Hepatocyte (in vitro differentiated cells): Measurements from ENCODE around the gene LURAP1L. TPM values are rescaled to one million over a fixed set of nuclear protein-coding genes. Genes with fewer than 3 reads are reported as not detected.

Experiments
- DNase-seq: peaks from one replicate; pipeline ENCODE4 v3.0.0-alpha.2; 2016; ENCODE audit warnings: low spot score
- H2AFZ ChIP-seq: fragments of 200-600 bp; sonication (generic); 2 replicates; pipeline ENCODE4 v1.6.0; 2016; ENCODE audit warnings: antibody characterized with exemption, mild to moderate bottlenecking
- H3K27ac ChIP-seq: fragments of 200-600 bp; sonication (generic); 2 replicates; pipeline ENCODE4 v1.5.1; 2016; ENCODE audit warnings: mild to moderate bottlenecking
- H3K27me3 ChIP-seq: fragments of 200-600 bp; sonication (generic); 2 replicates; pipeline ENCODE4 v1.6.1; 2016
- H3K36me3 ChIP-seq: fragments of 200-600 bp; sonication (generic); replicated peaks from 2 replicates; pipeline ENCODE4 v1.5.1; 2016; ENCODE audit warnings: low read depth; ENCODE audit not compliant: insufficient read depth
- H3K4me1 ChIP-seq: fragments of 200-600 bp; sonication (generic); 2 replicates; pipeline ENCODE4 v1.5.1; 2016; ENCODE audit warnings: mild to moderate bottlenecking, moderate library complexity; ENCODE audit not compliant: insufficient read depth
- H3K4me2 ChIP-seq: fragments of 200-600 bp; sonication (generic); 2 replicates; pipeline ENCODE4 v1.6.0; 2016
- H3K4me3 ChIP-seq: fragments of 200-600 bp; sonication (generic); 2 replicates; pipeline ENCODE4 v1.5.1; 2016; ENCODE audit warnings: mild to moderate bottlenecking
- H3K79me2 ChIP-seq: fragments of 200-600 bp; sonication (generic); 2 replicates; pipeline ENCODE4 v1.6.0; 2017; ENCODE audit warnings: mild to moderate bottlenecking
- H3K9me2 ChIP-seq: fragments of 200-600 bp; sonication (generic); replicated peaks from 2 replicates; pipeline ENCODE4 v1.6.0; 2017; ENCODE audit warnings: mild to moderate bottlenecking; ENCODE audit not compliant: insufficient read depth
- H3K9me3 ChIP-seq: fragments of 200-600 bp; sonication (generic); 2 replicates; pipeline ENCODE4 v1.5.1; 2016; ENCODE audit warnings: low read depth, mild to moderate bottlenecking
- H4K20me1 ChIP-seq: fragments of 200-600 bp; sonication (generic); 2 replicates; pipeline ENCODE4 v1.6.0; 2016; ENCODE audit warnings: mild to moderate bottlenecking; ENCODE audit not compliant: insufficient read depth, poor library complexity, severe bottlenecking
- EZH2 ChIP-seq: fragments of 200-600 bp; sonication (generic); IDR thresholded peaks from 2 replicates; pipeline ENCODE4 v1.6.1; 2016; ENCODE audit warnings: antibody characterized with exemption, mild to moderate bottlenecking, borderline replicate concordance
- EZH2phosphoT487 ChIP-seq: fragments of 200-600 bp; sonication (generic); IDR thresholded peaks from one replicate; pipeline ENCODE4 v1.6.1; 2018; ENCODE audit warnings: antibody characterized with exemption, mild to moderate bottlenecking, low read depth, moderate library complexity; ENCODE audit not compliant: unreplicated experiment, severe bottlenecking
- WGBS: methylation state at CpG from one replicate; pipeline ENCODE4 v1.1.6; 2016; ENCODE audit warnings: low lambda C conversion rate; ENCODE audit errors: missing lambda C conversion rate; 5-methylcytosine and 5-hydroxymethylcytosine counted together
- polyA plus RNA-seq: library from polyadenylated mRNA; unstranded; fragments of >200 nt; fragmentation: Nextera tagmentation; extraction: Ambion mirVana; gene quantifications from 2 replicates; pipeline ENCODE4 v1.2.1, GENCODE V29; 2016
- total RNA-seq: library from RNA; depleted of rRNA; stranded (reverse); fragments of >200 nt; gene quantifications from 2 replicates; pipeline ENCODE4 v1.2.3, GENCODE V29; 2014
- TF ChIP-seq, protein P1 (sequence below): fragments of 200-600 bp; sonication (generic); IDR thresholded peaks from 2 replicates; pipeline ENCODE4 v1.5.1; 2016; ENCODE audit warnings: antibody characterized with exemption, mild to moderate bottlenecking; ENCODE audit not compliant: poor library complexity

Gene LURAP1L
- total and polyA plus RNA-seq, 2 experiments from 2014 or later = 36.1 to 37.6 TPM

- WGBS = 98% methylated on average over 1 of the region's 1 CpG
- no peaks in the 10 kb centered on the region for H4K20me1 ChIP-seq
- no peaks in the 10 kb centered on the region for H3K9me3 ChIP-seq
- no peaks in the 10 kb centered on the region for H3K9me2 ChIP-seq
- TF ChIP-seq, protein P1, sequence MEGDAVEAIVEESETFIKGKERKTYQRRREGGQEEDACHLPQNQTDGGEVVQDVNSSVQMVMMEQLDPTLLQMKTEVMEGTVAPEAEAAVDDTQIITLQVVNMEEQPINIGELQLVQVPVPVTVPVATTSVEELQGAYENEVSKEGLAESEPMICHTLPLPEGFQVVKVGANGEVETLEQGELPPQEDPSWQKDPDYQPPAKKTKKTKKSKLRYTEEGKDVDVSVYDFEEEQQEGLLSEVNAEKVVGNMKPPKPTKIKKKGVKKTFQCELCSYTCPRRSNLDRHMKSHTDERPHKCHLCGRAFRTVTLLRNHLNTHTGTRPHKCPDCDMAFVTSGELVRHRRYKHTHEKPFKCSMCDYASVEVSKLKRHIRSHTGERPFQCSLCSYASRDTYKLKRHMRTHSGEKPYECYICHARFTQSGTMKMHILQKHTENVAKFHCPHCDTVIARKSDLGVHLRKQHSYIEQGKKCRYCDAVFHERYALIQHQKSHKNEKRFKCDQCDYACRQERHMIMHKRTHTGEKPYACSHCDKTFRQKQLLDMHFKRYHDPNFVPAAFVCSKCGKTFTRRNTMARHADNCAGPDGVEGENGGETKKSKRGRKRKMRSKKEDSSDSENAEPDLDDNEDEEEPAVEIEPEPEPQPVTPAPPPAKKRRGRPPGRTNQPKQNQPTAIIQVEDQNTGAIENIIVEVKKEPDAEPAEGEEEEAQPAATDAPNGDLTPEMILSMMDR = no peak
- TF ChIP-seq EZH2 = no peak
- H3K27ac ChIP-seq = no peak overlapping the region
- H3K4me2 ChIP-seq = no peak overlapping the region
- H3K27me3 ChIP-seq = no peaks in the 10 kb centered on the region
- no peaks in the 10 kb centered on the region for H3K79me2 ChIP-seq
- H3K36me3 ChIP-seq = no peaks in the 10 kb centered on the region
- H3K4me1 ChIP-seq = peaks cover 9% of the 10 kb centered on the region
- no peak overlapping the region for H2AFZ ChIP-seq
- DNase-seq = no peak
- H3K4me3 ChIP-seq = no peak overlapping the region
Measured at GRCh38 chr9:12765088-12765798, 9.6 kb upstream of the LURAP1L start.

GRCh38 chr9:12766357-12766756 lies 8.5 kb upstream of the LURAP1L start:
- Histone ChIP-seq H3K79me2 (no peaks in the 10 kb centered on the region), H3K9me3 (no peaks in the 10 kb centered on the region), H3K27me3 (no peaks in the 10 kb centered on the region), H3K4me2 (no peak overlapping the region), H2AFZ (no peak overlapping the region), H3K4me1 (no peaks in the 10 kb centered on the region), H3K36me3 (no peaks in the 10 kb centered on the region), H3K4me3 (no peak overlapping the region), H3K9me2 (no peaks in the 10 kb centered on the region), H4K20me1 (no peaks in the 10 kb centered on the region), H3K27ac (no peak overlapping the region)
- TF ChIP-seq EZH2 (no peak), EZH2phosphoT487 (no peak)
- TF ChIP-seq, protein P1 = no peak
- 55% methylated on average over 1 of the region's 1 CpG for WGBS
- no peak for DNase-seq

DNA sequence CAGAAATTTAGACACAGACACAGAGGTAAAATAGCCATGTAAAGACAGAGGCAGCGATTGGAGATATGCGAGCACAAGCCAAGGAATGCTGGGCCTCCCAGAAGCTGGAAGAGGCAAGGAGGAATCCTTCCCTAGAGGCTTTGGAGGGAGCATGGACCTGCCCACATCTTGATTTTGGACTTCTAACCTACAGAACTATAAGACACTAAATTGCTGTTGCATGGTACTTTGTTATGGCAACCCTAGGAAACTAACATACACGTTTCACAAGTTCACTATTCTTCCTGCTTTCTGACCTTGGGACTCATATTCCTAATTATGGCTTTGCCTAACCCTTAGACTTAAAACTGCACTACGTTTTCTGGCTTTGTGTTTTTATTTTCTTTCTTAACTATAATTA lies 4.6 kb upstream of the LURAP1L start:
- WGBS = 84% methylated on average over 4 of the region's 4 CpGs
- Histone ChIP-seq H3K4me3 (no peak overlapping the region), H3K79me2 (peaks cover under 1% of the 10 kb centered on the region), H3K9me2 (no peaks in the 10 kb centered on the region), H3K36me3 (no peaks in the 10 kb centered on the region), H3K4me1 (no peaks in the 10 kb centered on the region), H3K4me2 (no peak overlapping the region), H2AFZ (no peak overlapping the region), H3K27me3 (no peaks in the 10 kb centered on the region), H4K20me1 (no peaks in the 10 kb centered on the region), H3K27ac (no peak overlapping the region), H3K9me3 (no peaks in the 10 kb centered on the region)
- no peak for TF ChIP-seq EZH2
- TF ChIP-seq EZH2phosphoT487 = no peak
- TF ChIP-seq, protein P1 = no peak
- no peak for DNase-seq
